T-helper 2 cell (primary cell): Measurements from ENCODE around the gene AKAP7.
"Not testable (repeated sequence)": the region's sequence is repeated elsewhere in the genome, so short reads cannot be mapped to it uniquely, and the experiment has no call there.

Experiments used
- DNase-seq, 5 experiments: peaks; one replicate each; pipeline versions ENCODE4 v3.0.0 to v3.0.0-alpha.2; 2012 to 2022
- total RNA-seq, 2 donors: gene quantifications; one replicate each; lab custom pipeline; 2026; lab: John Stamatoyannopoulos, UW

AKAP7 gene
- 8.7 to 15.6 reads per million in 2 donors for total RNA-seq

- DNase-seq, result peak; percentile 11 to 61 (median 21)
Observed at GRCh38 chr6:131135244-131136020, at the start of gene AKAP7. Gene AKAP7 (plus strand): TSS chr6:131135467. CDS start chr6:131135764, 297 bp downstream.

- DNase-seq, result not testable (repeated sequence)
Observed at GRCh38 chr6:131090339-131090738, 44.9 kb upstream of the AKAP7 start.

- DNase-seq, result not testable (repeated sequence)
Observed at GRCh38 chr6:131091944-131092343, 43.3 kb upstream of the AKAP7 start.

GRCh38 chr6:131093334-131093733 lies 41.9 kb upstream of the AKAP7 start:
- DNase-seq, result no peak

GRCh38 chr6:131096786-131097185 lies 38.5 kb upstream of the AKAP7 start:
- DNase-seq, result no peak

- DNase-seq, result no peak
Observed at GRCh38 chr6:131101911-131102680, 33.2 kb upstream of the AKAP7 start.

GRCh38 chr6:131103296-131103695 lies 32.0 kb upstream of the AKAP7 start:
- no peak for DNase-seq

GRCh38 chr6:131103901-131104300 lies 31.4 kb upstream of the AKAP7 start:
- no peak for DNase-seq

- DNase-seq, result no peak
Observed at GRCh38 chr6:131107151-131107550, 28.1 kb upstream of the AKAP7 start.

GRCh38 chr6:131112249-131112648 lies 23.0 kb upstream of the AKAP7 start:
- no peak for DNase-seq

GRCh38 chr6:131115651-131116050 lies 19.6 kb upstream of the AKAP7 start:
- DNase-seq, result no peak

- DNase-seq, result no peak
Observed at GRCh38 chr6:131116321-131116720, 18.9 kb upstream of the AKAP7 start.

GRCh38 chr6:131116755-131117360 lies 18.4 kb upstream of the AKAP7 start:
- peak in 2 of 5 experiments; percentile 11 to 40 for DNase-seq

- DNase-seq, result no peak
Observed at GRCh38 chr6:131117878-131118277, 17.4 kb upstream of the AKAP7 start.

- no peak for DNase-seq
Observed at GRCh38 chr6:131122007-131122406, 13.3 kb upstream of the AKAP7 start.

GRCh38 chr6:131122516-131122915 lies 12.8 kb upstream of the AKAP7 start:
- DNase-seq, result no peak

GRCh38 chr6:131124336-131125071 lies 10.8 kb upstream of the AKAP7 start:
- DNase-seq, result no peak

GRCh38 chr6:131125431-131125830 lies 9.8 kb upstream of the AKAP7 start:
- no peak for DNase-seq

- DNase-seq, result no peak
Observed at GRCh38 chr6:131129689-131130553, 5.3 kb upstream of the AKAP7 start.

GRCh38 chr6:131130554-131130940 lies 4.7 kb upstream of the AKAP7 start:
- DNase-seq, result no peak

GRCh38 chr6:131132360-131132759 lies 2.9 kb upstream of the AKAP7 start:
- DNase-seq, result no peak
